Inferior parietal cortex (tissue), 1 donor: Measurements from ENCODE around the gene PRSS38.

Experiments
- DNase-seq: peaks from one replicate; pipeline ENCODE4 v3.0.0-alpha.2; 2016; ENCODE audit errors: extremely low spot score

The PRSS38 gene

GRCh38 chr1:227793079-227793947, 22.2 kb upstream of the PRSS38 start:
- DNase-seq = no peak

- no peak for DNase-seq
Observed at GRCh38 chr1:227793948-227794816, 21.3 kb upstream of the PRSS38 start.

GRCh38 chr1:227794817-227795192, 20.7 kb upstream of the PRSS38 start:
- DNase-seq = no peak

GRCh38 chr1:227795732-227796131, 19.7 kb upstream of the PRSS38 start:
- no peak for DNase-seq

- no peak for DNase-seq
Observed at GRCh38 chr1:227796359-227796915, 19.0 kb upstream of the PRSS38 start.

- DNase-seq = no peak
Observed at GRCh38 chr1:227797144-227797543, 18.3 kb upstream of the PRSS38 start.

GRCh38 chr1:227797625-227798024, 17.9 kb upstream of the PRSS38 start:
- DNase-seq = no peak

- DNase-seq = no peak
Observed at GRCh38 chr1:227798078-227798802, 17.2 kb upstream of the PRSS38 start.

GRCh38 chr1:227799756-227800155, 15.7 kb upstream of the PRSS38 start:
- DNase-seq = no peak

GRCh38 chr1:227803933-227804332, 11.5 kb upstream of the PRSS38 start:
- no peak for DNase-seq

- no peak for DNase-seq
Observed at GRCh38 chr1:227805606-227806197, 9.8 kb upstream of the PRSS38 start.

GRCh38 chr1:227808566-227808965, 6.9 kb upstream of the PRSS38 start:
- DNase-seq = no peak

- no peak for DNase-seq
Observed at GRCh38 chr1:227809026-227809425, 6.4 kb upstream of the PRSS38 start.

- no peak for DNase-seq
Observed at GRCh38 chr1:227813962-227814361, 1.5 kb upstream of the PRSS38 start.

- no peak for DNase-seq
Observed at GRCh38 chr1:227816750-227817446, 1.4 kb downstream of the PRSS38 start.

- no peak for DNase-seq
Observed at GRCh38 chr1:227823537-227823936, 8.1 kb downstream of the PRSS38 start.

- no peak for DNase-seq
Observed at GRCh38 chr1:227824204-227824603, 8.7 kb downstream of the PRSS38 start.

GRCh38 chr1:227828786-227829185, 13.3 kb downstream of the PRSS38 start:
- DNase-seq = no peak

- DNase-seq = no peak
Observed at GRCh38 chr1:227838181-227838580, 22.7 kb downstream of the PRSS38 start.

GRCh38 chr1:227841096-227841495, 25.6 kb downstream of the PRSS38 start:
- DNase-seq = no peak
